Calu3 (cell line): ENCODE measurements around the gene HIVEP3. TPM values are rescaled to one million over a fixed set of nuclear protein-coding genes. Genes with fewer than 3 reads are reported as not detected.

Experiments
- BruUV-seq: library from RNA; stranded (reverse); fragments of 400-500 nt; replicated peaks from 2 replicates; lab custom pipeline; 2021; lab: Mats Ljungman, UMichigan
- CTCF ChIA-PET: fragments of 300-600 bp; sonication (Branson Sonifier 250); formaldehyde crosslinking; loops from one replicate; lab custom pipeline; 2022; ENCODE audit warnings: antibody characterized with exemption; lab: Charles Lee
- DNase-seq: peaks from one replicate; pipeline ENCODE4 v3.0.0; 2022
- H3K27ac Mint-ChIP-seq: one replicate; pipeline ENCODE4 v1.8.0; 2022; ENCODE audit warnings: mixed read lengths; ENCODE audit not compliant: unreplicated experiment
- H3K27me3 Mint-ChIP-seq: one replicate; pipeline ENCODE4 v1.8.0; 2022; ENCODE audit warnings: mixed read lengths; ENCODE audit not compliant: unreplicated experiment
- H3K36me3 Mint-ChIP-seq: one replicate; pipeline ENCODE4 v1.8.0; 2022; ENCODE audit warnings: mild to moderate bottlenecking, moderate library complexity, mixed read lengths; ENCODE audit not compliant: insufficient read depth, unreplicated experiment
- H3K4me1 Mint-ChIP-seq: one replicate; pipeline ENCODE4 v1.8.0; 2022; ENCODE audit warnings: mild to moderate bottlenecking, low read depth, mixed read lengths; ENCODE audit not compliant: unreplicated experiment
- H3K4me3 Mint-ChIP-seq: one replicate; pipeline ENCODE4 v1.8.0; 2022; ENCODE audit warnings: mild to moderate bottlenecking, low read depth, moderate library complexity, mixed read lengths; ENCODE audit not compliant: unreplicated experiment
- H3K9me3 Mint-ChIP-seq: one replicate; pipeline ENCODE4 v1.8.0; 2022; ENCODE audit warnings: low read depth, mixed read lengths; ENCODE audit not compliant: unreplicated experiment
- intact Hi-C: fragments of 100-400 bp; cut with micrococcal nuclease; formaldehyde crosslinking; loops from one replicate; pipeline ENCODE4 v1.10.0; 2022; ENCODE audit not compliant: unreplicated experiment
- total RNA-seq: library from RNA; stranded (reverse); gene quantifications from 2 replicates; pipeline ENCODE4 v1.2.3, GENCODE V29; 2022
- TF ChIP-seq, protein P1 (sequence below): fragments of 200-600 bp; IDR thresholded peaks from one replicate; pipeline ENCODE4 v1.8.0; 2022; ENCODE audit warnings: antibody characterized with exemption; ENCODE audit not compliant: unreplicated experiment

The HIVEP3 gene
- total RNA-seq, 1 experiment from 2014 or later: 9.0 TPM

- no peaks in the 10 kb centered on the region for H3K36me3 Mint-ChIP-seq
- H3K27ac Mint-ChIP-seq: no peak overlapping the region
- H3K9me3 Mint-ChIP-seq: no peaks in the 10 kb centered on the region
- no peak for DNase-seq
- no peaks in the 10 kb centered on the region for H3K4me1 Mint-ChIP-seq
- TF ChIP-seq, protein P1, sequence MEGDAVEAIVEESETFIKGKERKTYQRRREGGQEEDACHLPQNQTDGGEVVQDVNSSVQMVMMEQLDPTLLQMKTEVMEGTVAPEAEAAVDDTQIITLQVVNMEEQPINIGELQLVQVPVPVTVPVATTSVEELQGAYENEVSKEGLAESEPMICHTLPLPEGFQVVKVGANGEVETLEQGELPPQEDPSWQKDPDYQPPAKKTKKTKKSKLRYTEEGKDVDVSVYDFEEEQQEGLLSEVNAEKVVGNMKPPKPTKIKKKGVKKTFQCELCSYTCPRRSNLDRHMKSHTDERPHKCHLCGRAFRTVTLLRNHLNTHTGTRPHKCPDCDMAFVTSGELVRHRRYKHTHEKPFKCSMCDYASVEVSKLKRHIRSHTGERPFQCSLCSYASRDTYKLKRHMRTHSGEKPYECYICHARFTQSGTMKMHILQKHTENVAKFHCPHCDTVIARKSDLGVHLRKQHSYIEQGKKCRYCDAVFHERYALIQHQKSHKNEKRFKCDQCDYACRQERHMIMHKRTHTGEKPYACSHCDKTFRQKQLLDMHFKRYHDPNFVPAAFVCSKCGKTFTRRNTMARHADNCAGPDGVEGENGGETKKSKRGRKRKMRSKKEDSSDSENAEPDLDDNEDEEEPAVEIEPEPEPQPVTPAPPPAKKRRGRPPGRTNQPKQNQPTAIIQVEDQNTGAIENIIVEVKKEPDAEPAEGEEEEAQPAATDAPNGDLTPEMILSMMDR: no peak
- intact Hi-C loops: loop anchor here (10.0 kb wide), 1 partner anchor 215 kb away; no protein-coding TSS in a partner anchor
- H3K4me3 Mint-ChIP-seq: no peak overlapping the region
- no peaks in the 10 kb centered on the region for H3K27me3 Mint-ChIP-seq
- no TSS peak for BruUV-seq
- CTCF ChIA-PET: no interaction called here
Measured at GRCh38 chr1:41819843-41820242, 98.9 kb downstream of the HIVEP3 start.

- no peak overlapping the region for H3K4me3 Mint-ChIP-seq
- TF ChIP-seq, protein P1: no peak
- BruUV-seq: no TSS peak
- intact Hi-C loops: loop anchor here (10.0 kb wide), 1 partner anchor 216 kb away; no protein-coding TSS in a partner anchor
- no peak overlapping the region for H3K27ac Mint-ChIP-seq
- no peaks in the 10 kb centered on the region for H3K36me3 Mint-ChIP-seq
- no peaks in the 10 kb centered on the region for H3K4me1 Mint-ChIP-seq
- CTCF ChIA-PET: no interaction called here
- H3K27me3 Mint-ChIP-seq: no peaks in the 10 kb centered on the region
- no peaks in the 10 kb centered on the region for H3K9me3 Mint-ChIP-seq
- DNase-seq: no peak
Measured at GRCh38 chr1:41819069-41819468, 99.7 kb downstream of the HIVEP3 start.

GRCh38 chr1:41816061-41816460 lies 102.7 kb downstream of the HIVEP3 start:
- CTCF ChIA-PET: interaction anchor here (0.7 kb wide), 1 partner anchor 243 kb away, joined by 3 read pairs; no protein-coding TSS in a partner anchor
- TF ChIP-seq, protein P1: no peak
- Mint-ChIP-seq H3K36me3 (no peaks in the 10 kb centered on the region), H3K4me1 (peaks cover 8% of the 10 kb centered on the region), H3K27me3 (no peaks in the 10 kb centered on the region), H3K4me3 (no peak overlapping the region), H3K9me3 (no peaks in the 10 kb centered on the region), H3K27ac (no peak overlapping the region)
- BruUV-seq: no TSS peak
- intact Hi-C loops: loop anchor here (10.0 kb wide), 1 partner anchor 219 kb away; no protein-coding TSS in a partner anchor
- no peak for DNase-seq

- Mint-ChIP-seq H3K27me3 (no peaks in the 10 kb centered on the region), H3K27ac (no peak overlapping the region), H3K36me3 (no peaks in the 10 kb centered on the region), H3K9me3 (no peaks in the 10 kb centered on the region), H3K4me1 (peaks cover 8% of the 10 kb centered on the region), H3K4me3 (no peak overlapping the region)
- intact Hi-C loops: loop anchor here (10.0 kb wide), 1 partner anchor 221 kb away; no protein-coding TSS in a partner anchor
- no TSS peak for BruUV-seq
- no peak for DNase-seq
- TF ChIP-seq, protein P1: no peak
- CTCF ChIA-PET: no interaction called here
Measured at GRCh38 chr1:41813755-41814745, 104.7 kb downstream of the HIVEP3 start.
